ENCODE measurements around the gene KCNAB2.

Gene KCNAB2

DNA sequence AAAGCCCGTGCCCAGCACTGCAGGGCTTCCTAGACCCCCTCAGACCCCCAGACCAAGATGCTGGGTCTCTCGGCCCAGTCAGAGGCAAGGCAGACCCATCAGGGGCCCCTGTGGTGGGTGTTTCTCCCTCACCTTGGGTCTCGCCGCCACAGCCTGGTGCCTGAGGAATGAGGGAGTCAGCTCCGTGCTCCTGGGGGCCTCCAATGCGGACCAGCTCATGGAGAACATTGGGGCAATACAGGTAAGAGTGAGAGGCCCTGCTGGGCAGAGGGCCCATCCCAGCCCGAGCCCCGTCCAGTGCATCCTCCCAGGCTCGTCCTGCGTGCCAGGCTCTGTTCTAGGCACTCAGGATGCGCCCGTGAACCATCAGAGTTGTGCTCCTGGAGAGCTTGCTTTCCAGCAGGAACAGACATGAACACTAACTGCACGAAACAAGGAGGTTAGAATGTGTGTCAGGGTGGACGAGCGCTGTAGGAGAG lies 51.5 kb downstream of the KCNAB2 start:
- no peak for DNase-seq (ENCODE audit: low spot score)

DNA sequence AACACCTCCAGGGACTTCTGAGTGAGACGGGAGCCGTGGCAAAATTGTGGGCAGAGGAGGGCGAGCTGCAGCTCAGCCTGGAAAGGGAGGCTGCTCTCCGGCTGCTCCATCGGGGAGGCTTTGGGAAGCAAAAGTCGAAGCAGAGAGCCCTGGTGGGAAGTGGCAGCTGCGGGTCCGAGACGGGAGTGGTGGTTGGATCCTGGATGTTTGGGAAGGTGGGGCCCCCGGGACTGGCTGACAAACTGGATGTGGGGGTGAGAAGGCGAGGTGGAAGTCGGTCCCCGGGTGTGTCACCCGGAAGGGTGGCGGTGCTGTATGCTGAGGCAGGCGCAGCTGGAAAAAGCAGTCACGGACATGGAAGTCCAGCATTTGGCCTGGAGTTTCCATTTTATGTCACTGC lies 52.1 kb downstream of the KCNAB2 start:
- no peak for DNase-seq (ENCODE audit: low spot score)

DNA sequence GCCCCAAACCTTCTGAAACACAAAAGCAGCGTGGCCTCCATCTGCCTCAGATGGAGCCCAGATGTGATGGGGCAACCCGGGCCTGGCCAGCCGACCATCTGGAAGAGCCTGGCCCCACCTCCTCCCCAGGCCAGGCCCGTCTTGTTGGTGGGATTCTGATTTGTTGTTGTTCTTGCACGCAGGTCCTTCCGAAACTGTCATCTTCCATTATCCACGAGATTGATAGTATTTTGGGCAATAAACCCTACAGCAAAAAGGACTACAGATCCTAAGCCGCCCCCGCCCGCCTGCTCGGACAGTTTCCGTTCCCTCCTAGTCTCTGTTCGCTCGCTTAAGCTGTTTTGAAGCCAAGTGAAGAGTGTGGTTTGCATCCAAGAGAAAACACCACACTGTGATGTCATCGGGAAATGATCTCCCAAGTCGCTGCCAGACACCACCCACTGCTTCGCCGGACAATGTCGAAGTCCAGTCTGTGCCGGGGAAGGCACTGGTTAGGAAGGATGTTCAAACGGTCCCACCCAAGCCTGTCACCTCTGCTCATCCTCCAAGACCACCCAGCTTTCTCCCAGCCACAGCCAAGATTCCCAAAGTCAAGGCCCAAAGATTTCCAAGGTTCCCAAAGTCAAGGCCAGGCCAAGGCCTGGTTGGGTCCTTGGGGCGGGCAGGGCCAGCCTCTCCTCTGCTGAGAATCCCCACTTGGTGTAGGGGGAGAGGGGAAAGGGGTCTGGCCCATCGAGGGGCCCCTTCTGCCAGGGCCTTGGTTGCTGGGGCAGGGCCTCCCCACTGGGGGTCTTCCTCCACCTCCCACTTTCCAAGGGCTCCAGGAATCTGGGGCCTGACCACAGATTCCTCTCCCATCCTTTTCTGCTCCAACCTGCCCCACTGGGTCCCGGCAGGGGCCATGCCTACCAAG lies 52.9 kb downstream of the KCNAB2 start:
- DNase-seq (ENCODE audit: low spot score) = no peak

DNA sequence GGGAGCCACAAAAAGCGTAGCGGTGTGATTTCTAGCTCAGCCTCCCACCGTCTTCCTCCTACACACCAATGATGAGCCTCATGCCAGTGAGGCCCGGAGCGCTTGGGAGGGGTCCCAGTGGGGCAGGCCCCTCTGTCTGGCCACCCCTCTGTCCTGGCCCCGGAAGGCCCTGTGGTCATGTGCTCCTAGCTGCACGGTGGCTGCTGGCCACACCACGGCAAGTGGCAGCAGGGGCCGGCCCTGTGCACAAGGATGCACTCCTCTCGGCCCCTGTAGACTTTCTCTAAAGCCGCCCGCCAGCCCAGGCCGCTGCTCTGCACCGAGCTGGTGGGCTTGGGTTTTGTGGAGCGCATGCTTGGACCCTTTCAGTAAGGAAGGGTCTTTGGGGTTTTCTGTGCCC lies 53.6 kb downstream of the KCNAB2 start:
- no peak for DNase-seq (ENCODE audit: low spot score)

DNA sequence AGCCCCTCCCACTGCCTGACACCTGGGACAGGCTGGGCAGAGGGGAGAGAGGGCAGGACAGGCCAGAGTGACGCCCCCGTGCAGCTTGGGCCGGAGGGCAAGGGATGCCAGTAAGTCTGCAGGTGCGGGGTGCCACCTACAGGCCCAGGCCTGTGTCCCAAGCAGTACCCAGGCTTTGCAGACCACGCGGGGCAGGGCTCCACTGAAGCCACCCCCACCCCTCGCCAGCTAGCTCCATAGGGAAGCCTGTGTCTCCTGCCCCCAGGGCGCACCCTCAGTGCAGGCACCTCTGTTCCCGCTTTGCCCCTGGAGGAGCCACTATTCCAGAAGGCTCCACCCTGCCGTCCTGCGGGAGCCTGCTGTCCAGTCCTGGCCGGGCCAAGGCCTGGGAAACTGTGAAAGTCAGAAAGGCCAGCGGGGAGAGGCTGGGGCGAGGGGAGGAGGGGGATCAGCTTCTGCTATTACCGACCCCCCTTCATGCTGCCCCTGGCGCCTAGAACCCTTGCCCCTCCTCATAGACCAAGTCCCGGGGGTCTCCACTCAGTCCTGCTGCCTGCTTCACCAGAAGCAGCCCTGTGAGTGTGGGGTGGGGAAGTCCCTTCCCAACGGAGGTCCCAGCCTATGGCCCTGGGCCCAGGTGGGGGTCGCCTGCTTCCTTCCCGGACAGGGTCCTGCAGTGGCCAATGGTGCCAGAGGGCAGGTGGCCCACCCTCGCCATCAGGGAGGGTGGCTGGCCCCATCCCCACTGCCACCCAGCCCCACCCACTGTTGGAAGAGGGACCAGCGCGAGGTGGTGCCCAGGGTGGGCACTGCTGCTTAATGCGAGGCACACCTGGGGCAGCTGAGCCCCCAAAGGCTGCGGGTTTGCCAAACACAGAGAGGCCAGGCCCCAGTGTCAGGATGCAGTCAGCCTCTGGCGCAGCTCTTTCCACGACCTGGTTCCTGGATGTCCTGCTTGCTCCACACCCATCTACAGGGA lies 54.4 kb downstream of the KCNAB2 start:
- no peak for DNase-seq (ENCODE audit: low spot score)

DNA sequence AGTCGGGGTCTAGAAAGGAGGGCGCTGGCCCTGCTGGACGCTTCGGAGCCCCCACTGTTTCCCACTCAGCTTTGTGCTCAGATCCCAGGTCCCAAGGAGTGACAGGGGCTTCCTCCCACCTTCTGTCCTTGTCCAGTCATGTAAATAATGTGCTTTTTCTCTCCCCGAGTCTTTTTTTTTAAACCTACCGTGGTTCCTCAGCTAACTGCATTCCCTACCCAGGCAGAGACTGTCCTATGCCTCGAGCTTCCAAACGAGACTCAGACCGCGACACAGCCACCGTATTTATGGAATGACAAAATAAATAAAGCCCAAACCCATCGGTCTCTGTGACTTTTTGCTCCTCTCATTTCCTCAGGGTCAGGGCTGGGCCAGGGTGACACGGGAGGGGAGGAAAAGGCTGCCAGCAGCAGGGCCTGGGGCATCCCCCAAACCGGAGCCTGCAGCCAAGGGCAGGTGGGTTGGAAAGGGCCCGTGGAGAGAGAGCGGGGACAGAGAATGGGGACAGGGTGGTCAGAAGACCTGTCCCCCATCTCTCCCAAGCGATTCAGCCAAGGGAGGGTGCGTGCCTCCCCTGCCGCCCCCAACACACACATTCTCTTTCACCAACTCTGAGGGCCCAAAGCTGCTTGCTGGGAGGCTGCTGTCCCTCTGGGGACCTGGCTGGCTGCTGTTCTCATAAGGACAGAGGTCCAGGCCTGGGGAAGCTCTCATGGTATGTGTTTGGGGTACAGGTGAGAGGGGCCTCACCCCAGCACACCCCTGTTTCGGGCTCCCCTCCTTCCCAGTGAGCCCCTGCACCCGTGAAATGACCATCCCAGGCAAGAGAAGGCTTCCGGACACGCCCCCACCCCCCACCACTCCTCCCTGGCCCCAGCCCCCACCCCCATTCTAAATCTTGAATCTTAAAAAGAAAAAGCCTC lies 55.4 kb downstream of the KCNAB2 start:
- no peak for DNase-seq (ENCODE audit: low spot score)

DNA sequence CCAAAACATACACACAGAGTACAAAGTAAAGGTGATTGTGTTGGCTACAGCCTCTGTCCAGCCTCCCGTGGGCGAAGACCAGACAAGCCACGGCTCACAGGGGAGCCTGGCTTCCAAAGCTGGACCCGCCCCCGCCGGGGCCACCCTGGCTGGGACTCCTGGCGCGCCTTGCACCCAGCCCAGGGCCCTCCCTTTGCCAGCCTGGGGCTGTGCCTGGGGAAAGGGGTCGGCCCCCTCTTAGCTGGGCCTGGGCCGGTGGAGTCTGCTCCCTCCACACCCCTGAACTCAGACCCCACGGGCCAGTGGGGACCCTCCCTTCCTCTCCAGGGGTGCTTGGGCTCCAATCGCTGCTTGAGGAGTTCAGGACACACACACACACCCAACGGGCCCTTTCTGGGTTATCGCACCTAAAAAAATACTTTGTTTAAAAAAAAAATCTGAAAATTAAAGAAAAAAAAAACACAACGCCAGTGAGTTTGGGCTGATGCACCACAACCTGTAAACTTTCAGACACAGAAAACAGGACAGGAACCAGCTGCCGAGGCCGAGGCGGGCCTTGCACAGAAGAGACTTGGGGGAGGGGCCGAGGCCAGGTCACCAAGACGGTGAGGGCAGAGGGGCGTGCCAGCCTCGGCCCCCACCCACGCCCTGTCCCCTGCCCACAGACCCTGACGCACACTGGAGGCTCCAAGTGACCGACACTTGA lies 56.3 kb downstream of the KCNAB2 start:
- DNase-seq (ENCODE audit: low spot score) = no peak

DNA sequence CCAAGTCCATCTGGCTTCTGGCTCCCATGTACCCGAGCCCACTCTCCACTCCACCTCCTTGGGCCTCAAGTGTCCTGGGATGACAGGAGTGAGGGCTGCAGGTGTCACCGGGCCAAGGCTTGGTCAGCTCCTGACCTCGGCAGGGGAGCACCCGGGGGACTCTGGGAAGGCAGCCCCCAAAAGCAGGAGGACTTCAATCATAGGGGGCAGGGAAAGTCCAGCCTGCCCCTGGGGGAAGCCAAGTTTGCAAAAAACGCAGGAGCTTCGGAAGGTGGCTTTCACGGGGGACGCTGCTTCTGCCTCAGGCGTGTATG lies 56.8 kb downstream of the KCNAB2 start:
- no peak for DNase-seq (ENCODE audit: low spot score)

DNA sequence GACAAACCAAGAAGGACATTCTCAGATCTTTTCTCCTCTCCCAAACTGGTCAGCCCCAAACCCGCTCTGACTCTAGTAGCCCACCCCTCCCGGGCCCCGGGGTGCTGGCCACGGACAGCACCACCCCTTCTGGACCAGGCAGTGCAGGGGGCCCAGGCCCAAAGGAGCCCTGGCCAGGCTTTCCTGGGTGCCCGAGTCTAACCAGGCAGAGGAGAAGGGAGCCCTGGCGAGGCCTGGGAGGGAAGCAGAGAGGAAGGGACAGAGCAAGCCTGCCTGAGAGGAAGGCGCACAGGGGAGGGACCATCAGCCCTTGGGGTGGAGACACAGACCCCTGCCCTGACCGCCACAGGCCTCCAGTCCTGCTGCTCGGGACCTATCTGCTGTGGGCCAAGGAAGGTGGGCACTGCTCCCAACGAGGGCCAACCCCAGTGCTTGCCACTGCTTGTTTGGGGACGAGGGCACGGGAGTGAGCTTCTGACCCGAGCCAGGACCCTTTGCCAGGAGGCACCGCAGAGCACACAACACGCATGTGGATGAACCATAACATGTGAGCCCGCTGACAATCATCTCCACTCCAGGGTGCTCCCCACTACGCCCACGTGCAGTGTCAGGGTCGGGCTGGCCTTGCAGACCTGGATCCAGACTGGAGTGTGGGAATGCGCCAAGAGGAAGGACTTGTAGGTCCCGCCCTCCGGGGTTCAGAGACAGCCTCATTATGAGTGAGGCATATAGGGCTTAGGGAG lies 57.6 kb downstream of the KCNAB2 start:
- no peak for DNase-seq (ENCODE audit: low spot score)

DNA sequence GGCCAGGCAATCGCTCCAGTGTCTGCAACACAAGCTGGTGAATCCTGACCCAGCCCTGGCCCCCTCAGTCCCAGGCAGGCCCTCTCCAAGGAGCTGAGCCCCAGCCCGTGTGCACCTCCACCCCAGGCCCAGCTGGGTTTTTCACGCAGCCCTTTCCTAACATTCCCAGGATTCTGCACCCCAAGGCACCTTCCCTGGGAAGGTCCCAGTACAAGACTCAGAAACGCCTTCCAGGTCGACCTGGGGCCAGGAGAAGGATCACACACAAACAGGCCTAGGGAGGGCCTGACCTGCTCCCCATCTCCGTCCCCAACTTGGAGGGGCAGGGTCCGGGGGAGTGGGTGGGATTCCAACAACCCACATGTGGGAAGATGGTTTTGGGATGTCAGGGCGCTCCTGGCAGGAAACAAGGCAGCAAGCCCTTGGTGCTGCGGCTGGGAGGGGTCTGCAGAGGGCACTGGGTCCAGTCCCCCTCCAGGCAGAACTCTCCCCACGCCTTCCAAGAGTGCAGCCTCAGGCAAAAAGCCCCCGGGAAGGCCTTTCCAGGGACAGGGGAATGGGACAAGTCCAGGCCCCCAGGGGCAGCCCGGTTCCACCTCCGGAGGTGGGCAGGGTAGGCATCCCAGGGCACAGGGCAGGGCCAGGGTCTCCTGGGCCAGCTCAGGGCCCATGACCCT lies 58.3 kb downstream of the KCNAB2 start:
- DNase-seq (ENCODE audit: low spot score) = no peak

DNA sequence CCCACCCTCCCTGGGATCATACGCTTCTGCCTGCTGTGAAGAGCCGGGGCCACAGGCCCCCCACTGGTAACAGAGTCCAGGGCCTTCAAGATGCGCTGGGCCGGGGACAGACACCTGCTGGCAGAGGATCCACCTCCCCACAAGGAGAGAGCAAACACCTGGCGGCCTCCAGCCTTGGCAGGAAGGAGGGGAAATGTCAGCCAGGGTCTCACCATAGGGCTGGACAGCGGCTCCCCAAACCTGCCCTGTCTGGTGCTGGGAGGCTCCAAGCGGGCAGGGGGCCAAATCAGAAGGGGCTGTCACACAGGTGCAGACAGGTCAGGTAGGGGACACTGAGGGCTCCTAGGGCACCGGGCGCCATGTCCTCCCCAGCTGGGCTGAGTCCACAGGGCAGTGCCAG lies 58.9 kb downstream of the KCNAB2 start:
- DNase-seq (ENCODE audit: low spot score) = no peak

DNA sequence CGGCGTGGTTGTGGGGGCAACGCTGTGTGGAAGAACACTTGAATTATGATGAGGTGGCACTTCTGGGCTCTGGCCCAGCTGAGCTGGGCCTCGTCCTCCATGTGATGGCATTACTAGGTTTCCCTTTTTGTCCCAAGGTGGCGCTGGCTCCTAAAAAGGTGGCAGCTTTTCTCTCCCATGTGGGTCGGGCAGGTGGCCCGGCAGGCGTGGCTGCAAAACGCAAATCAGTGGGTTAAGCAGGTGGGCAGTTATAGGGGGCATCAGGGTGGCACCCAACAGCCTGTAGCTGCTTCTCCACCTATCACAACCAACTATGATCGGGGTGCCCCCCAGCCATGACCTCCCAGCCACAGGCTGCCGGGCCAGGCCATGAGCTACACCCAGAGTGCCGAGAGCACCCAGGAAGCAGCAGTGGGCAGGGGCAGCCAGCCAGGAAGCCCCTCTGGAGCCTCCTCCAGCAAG lies 59.6 kb downstream of the KCNAB2 start:
- DNase-seq (ENCODE audit: low spot score) = no peak

DNA sequence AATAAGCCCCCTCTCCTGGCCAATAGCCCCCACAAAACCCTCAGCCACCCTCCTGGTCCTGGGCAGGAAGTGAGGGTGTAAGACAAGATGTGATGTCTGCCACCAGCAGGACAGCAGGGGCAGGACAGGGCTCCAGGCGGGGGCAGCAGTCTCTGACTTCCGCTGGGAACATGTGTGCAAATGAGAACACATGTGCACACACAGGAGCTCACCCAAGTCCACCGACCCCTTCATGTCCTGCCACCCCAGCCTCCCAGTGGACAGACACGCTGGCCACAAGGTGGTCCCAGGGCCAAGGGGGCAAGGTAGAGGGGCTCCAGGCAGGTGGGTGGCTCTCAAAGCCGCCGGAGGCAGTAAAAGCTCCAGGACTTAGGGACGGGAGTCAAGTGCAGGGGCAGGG lies 60.1 kb downstream of the KCNAB2 start:
- DNase-seq (ENCODE audit: low spot score) = no peak

DNA sequence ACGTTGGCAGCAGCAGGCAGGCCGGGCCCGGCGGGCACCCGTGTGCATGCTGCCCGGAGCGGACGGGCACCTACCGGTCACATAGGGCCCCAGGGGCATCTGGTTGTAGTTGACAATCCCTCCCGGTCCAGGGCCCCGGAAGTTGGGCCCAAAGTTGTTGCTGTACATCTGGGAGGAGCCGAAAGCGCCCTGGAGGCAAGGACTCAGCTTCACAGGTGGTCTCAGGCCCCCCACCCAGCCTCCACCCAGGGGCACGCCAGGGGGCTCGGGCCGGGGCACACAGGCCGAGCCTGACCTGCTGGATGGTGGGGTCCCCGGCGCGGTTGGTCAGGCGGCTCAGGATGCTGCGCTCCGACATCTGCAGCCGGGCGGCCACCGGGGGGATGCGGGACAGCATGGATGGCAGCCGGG lies 60.6 kb downstream of the KCNAB2 start:
- DNase-seq (ENCODE audit: low spot score) = no peak

DNA sequence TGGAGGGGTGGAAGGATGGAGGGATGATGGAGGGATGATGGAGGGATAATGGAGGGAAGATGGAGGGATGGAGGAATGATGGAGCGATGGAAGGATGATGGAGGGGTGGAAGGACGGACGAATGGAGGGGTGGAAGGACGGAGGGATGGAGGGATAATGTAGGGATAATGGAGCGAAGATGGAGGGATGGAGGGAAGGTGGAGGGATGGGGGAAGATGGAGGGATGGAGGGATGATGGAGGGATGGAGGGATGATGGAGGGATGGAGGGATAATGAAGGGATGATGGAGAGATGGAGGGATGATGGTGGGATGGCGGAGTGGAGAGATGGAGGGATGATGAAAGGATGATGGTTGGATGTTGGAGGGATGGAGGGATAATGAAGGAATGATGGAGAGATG lies 61.3 kb downstream of the KCNAB2 start:
- no peak for DNase-seq (ENCODE audit: low spot score)

DNA sequence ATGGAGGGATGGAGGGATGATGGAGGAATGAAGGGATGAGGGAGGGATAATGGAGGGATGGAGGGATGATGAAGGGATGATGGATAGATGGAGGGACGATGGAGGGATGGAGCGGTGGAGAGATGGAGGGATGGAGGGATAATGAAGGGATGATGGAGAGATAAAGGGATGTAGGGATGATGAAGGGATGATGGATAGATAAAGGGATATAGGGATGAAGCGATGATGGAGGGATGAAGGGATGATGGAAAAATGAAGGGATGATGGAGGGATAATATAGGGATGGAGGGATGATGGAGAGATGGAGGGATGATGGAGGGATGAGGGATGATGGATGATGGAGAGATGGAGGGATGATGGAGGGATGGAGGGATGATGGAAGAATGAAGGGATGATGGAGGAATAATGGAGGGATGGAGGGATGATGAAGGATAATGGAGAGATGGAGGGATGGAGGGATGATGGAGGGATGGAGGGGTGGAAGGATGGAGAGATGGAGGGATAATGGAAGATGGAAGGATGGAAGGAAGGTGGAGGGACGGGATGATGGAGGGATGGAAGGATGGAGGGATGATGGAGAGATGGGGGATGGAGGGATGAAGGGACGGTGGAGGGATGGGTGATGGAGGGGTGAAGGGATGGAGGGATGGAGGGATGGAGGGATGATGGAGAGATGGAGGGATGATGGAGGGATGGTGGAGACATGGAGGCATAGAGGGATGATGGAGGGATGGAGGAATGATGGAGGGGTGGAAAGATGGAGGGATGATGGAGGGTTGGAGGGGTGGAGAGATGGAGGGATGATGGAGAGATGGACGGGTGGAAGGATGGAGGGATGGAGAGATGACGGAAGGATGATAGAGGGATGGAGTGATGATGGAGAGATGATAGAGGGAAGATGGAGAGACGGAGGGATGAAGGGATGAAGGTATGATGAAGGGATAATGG lies 62.0 kb downstream of the KCNAB2 start:
- no peak for DNase-seq (ENCODE audit: low spot score)

DNA sequence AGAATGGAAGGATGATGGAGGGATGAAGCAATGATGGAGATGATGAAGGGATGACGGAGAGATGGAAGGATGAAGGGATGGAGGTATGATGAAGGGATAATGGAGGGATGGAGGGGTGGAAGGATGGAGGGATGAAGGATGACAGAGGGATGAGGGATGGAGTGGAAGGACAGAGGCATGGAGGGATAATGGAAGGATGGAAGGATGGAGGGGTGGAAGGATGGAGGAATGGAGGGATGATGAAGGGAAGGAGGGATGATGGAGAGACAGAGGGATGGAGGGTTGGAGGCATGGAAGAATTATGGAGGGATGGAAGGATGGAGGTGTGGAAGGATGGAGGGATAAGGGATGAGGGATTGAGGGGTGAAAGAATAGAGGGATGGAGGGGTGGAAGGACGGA lies 62.8 kb downstream of the KCNAB2 start:
- DNase-seq (ENCODE audit: low spot score) = no peak

DNA sequence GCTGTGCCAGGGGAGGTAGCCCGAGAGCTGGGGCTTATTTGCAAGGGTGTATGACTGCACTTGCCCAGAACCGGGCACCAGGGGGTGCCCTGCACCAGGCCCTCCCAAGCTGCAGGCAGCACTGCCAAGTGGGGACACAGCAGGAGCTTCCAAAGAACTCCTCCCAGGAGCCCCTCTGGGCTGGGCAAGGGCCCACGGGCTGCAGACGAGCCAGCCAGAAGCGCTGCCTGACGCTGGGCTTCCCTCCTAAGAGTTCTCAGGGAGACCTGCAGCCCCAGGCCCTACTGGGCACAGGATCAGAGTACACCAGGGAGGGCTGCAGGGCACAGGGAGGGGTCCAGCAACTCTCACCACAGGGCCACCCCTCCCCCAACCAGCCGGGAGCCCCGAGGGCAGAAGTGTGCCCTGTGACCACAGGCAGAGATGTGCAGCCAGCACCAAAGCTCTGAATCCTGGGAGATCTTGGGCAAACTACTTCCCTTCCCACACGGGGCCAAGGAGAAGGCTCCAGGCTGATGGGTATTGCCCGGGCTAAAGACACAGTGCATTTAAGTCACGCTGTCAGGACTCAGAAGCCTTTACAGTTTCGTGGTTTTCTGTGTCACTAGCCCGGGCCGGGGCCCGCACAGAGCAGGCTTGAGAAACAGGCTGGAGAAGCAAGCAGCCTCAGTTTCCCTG lies 63.4 kb downstream of the KCNAB2 start:
- peak; percentile 85 for DNase-seq (ENCODE audit: low spot score)

Data from D341Med (cell line).